Stimulated activated CD4-positive, alpha-beta T cell treated with anti-CD3 and anti-CD28 coated beads, Interleukin-4, amount 100 ng/mL, for 1 hour (primary cell): ENCODE measurements around the gene SH3D21.

Experiments
- DNase-seq: peaks from one replicate; pipeline ENCODE4 v3.0.0-alpha.2; 2020

Gene SH3D21

GRCh38 chr1:36359911-36360550 lies 53.9 kb downstream of the SH3D21 start:
- DNase-seq, result peak; percentile 23

- DNase-seq, result no peak
Observed at GRCh38 chr1:36365381-36365780, 59.2 kb downstream of the SH3D21 start.

GRCh38 chr1:36366091-36366661 lies 60.0 kb downstream of the SH3D21 start:
- DNase-seq, result peak; percentile 42

GRCh38 chr1:36367066-36367465 lies 60.9 kb downstream of the SH3D21 start:
- no peak for DNase-seq

GRCh38 chr1:36367798-36368197 lies 61.6 kb downstream of the SH3D21 start:
- no peak for DNase-seq

GRCh38 chr1:36369061-36369861 lies 63.1 kb downstream of the SH3D21 start:
- DNase-seq, result peak; percentile 84
